ENCODE measurements around the gene NOP9.
A peak's percentile ranks its signal among the peaks of the same experiment; 100 is the strongest.

Gene NOP9

GRCh38 chr14:24310646-24311604, 11.3 kb downstream of the NOP9 start, which contains the start of gene LTB4R:
Gene LTB4R, plus strand, starts transcription at chr14:24311502. Its CDS starts 4,150 bp downstream, at chr14:24315652.
- no peak for DNase-seq

DNA sequence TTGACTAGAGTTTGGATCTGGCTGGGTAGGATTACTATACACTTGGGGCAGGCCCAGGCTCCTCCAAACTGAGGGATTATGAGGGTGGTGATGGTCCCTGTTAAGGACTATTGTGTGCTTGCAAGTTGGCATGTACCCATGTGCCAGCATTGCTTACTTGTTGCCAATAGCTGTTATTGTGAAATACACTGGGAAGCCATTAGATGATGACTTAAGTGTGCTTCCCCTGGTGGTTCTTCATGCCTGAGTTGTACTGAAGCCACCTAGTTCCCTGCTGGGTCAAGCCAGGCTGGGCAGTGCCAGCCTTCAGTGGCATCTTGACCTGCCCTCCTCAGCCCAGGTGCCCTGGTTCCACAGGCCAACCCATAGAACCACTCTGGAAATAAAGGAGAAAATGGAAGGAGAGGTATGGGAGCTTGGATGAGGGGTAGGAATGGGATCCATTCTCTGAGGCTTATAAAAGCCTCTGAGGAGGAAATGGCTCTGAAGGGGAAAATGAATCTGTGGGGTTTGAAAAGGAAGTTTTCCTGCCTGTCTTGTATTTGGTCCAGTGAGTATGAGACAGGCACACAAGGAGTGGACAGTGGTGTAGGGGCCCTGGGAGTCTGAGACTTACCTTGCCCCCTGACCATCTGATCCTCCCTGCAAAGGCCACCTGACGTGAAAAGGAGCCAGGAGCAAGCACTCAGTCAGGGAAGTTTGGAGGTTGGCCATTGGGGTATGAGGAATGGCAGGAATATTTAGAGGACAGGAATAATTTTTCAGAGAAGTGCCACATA, 12.4 kb downstream of the NOP9 start:
- no peak for DNase-seq

GRCh38 chr14:24312736-24313507, 13.3 kb downstream of the NOP9 start:
- no peak for DNase-seq

GRCh38 chr14:24313913-24314312, 14.3 kb downstream of the NOP9 start:
- DNase-seq: no peak

GRCh38 chr14:24314377-24315193, 14.9 kb downstream of the NOP9 start:
- no peak for DNase-seq

DNA sequence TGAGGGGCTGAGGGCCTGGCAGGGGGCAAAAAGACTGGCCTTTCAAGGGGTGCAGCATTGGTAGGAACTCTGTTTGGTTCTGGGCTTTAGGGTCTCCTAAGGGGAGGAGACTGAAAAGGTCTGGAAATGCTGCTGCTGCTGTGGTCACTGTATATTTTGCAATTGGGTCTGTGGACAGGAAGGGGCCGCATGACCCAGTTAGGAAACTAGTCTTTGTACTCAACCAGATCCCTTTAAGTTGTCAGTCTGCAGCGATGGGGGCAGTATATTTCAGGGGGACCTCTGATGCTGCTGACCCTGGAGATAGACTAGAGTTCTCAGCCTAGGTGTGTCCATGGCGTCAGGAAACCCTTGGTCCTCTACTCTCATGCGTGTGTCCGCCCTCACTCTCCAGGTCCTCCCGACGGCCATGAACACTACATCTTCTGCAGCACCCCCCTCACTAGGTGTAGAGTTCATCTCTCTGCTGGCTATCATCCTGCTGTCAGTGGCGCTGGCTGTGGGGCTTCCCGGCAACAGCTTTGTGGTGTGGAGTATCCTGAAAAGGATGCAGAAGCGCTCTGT, 15.7 kb downstream of the NOP9 start:
- DNase-seq: no peak

DNA sequence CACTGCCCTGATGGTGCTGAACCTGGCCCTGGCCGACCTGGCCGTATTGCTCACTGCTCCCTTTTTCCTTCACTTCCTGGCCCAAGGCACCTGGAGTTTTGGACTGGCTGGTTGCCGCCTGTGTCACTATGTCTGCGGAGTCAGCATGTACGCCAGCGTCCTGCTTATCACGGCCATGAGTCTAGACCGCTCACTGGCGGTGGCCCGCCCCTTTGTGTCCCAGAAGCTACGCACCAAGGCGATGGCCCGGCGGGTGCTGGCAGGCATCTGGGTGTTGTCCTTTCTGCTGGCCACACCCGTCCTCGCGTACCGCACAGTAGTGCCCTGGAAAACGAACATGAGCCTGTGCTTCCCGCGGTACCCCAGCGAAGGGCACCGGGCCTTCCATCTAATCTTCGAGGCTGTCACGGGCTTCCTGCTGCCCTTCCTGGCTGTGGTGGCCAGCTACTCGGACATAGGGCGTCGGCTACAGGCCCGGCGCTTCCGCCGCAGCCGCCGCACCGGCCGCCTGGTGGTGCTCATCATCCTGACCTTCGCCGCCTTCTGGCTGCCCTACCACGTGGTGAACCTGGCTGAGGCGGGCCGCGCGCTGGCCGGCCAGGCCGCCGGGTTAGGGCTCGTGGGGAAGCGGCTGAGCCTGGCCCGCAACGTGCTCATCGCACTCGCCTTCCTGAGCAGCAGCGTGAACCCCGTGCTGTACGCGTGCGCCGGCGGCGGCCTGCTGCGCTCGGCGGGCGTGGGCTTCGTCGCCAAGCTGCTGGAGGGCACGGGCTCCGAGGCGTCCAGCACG, 16.4 kb downstream of the NOP9 start:
- peak; percentile 19 to 47 for DNase-seq

- DNase-seq: no peak
Measured at GRCh38 chr14:24316597-24316950, 16.9 kb downstream of the NOP9 start.

DNA sequence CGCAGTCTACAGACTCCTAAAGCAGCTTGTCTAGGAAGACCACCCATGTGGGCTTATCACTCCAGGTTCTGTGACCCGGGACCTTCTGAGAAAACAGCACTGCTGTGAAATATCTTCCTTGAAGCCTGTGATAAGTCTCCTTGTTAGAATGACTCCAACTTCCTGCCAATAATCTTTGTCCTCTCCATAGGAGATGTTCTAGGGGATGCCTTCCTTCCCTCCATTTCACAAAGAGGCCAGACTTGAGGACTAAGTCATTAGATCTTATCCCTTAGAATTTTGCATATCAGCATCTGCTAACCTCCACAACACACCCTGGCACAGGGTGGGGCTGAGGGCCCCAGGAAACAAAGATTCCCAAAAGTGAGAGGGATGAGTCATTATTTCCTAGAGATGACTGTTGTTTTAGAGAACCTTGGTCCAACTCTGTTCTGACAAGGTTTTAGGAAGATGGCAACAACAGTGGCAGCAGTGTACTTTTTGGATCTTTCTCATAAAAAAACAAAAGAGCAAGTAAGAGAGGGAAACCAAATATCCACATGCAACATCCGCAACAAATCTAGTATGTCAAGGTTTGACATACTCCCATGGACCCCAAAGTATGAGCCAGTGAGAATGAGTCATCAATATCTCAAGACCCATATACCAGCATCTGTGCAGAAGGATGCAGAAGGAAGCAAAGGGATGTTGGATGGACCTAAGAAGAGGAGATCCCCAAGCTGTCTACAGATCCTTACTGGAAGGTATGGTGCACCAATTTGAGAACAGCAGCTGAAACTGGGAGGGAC, 17.7 kb downstream of the NOP9 start:
- no peak for DNase-seq

- DNase-seq: no peak
Measured at GRCh38 chr14:24321212-24321975, 21.7 kb downstream of the NOP9 start.

DNA sequence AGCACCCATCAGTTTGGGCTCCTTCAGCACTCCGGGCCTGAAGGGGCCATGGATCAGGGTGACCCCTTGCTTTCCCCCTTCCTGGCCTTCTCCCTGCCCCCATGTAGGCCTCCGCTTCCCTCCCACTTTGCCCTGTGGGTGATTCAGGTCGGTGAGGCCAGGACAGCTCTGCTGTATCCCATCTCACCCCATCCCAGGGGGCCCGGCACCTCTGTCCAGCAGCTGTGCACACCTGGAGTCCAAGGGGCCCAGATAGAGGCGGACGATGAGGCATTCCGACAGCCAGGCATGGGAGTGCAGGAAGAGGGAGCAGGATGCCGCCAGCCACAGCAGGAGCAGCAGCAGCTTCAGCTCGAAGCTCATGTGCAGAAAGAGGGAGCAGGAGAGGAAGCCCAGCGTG, 23.0 kb downstream of the NOP9 start:
- no peak for DNase-seq

GRCh38 chr14:24323341-24323740, 23.7 kb downstream of the NOP9 start:
- no peak for DNase-seq

GRCh38 chr14:24324024-24324423, 24.4 kb downstream of the NOP9 start:
- DNase-seq: no peak

- DNase-seq: no peak
Measured at GRCh38 chr14:24325041-24325530, 25.4 kb downstream of the NOP9 start.

DNA sequence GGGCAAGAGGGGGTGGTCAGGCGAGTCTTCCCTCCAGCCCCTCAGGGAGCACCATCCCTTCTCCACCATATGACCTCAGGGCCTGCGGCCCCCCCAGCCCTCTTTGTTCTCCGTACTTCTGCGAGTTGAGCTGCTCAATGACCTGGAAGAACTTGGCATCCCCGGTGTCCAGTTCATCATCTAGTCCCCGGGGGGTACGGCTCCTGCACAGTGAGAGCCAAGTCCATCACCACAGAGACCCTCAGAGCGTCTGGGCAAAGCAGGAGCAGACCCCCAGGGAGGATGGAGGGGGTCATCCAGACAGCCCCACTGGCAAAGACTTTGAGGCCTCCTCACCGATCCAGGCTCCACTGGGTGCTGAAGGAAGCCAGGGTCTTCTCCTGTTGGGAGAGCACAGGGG, 26.3 kb downstream of the NOP9 start:
- no peak for DNase-seq

DNA sequence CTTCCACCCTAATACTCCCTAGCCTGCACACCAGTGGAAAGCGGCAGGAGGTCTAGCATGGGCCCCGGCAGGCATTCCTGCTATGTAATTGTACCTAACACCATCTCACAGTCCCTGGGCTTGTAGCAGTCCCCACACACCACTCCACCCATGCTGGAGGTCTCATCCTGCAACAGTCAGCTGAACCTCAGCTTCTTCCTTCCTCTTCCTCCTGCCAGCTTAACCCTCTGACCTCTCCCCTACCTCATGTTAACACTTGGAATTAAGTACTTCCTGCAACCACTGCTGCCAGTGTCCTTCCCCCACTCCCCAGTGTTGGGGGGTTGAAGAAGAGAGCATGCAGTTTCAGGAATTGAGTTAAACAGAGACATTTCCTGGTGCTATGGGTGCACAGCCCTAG, 27.7 kb downstream of the NOP9 start:
- no peak for DNase-seq

- peak in 1 of 2 experiments; percentile 50 for DNase-seq
Measured at GRCh38 chr14:24327914-24328313, 28.3 kb downstream of the NOP9 start.

- no peak for DNase-seq
Measured at GRCh38 chr14:24329073-24329663, 29.5 kb downstream of the NOP9 start.

DNA sequence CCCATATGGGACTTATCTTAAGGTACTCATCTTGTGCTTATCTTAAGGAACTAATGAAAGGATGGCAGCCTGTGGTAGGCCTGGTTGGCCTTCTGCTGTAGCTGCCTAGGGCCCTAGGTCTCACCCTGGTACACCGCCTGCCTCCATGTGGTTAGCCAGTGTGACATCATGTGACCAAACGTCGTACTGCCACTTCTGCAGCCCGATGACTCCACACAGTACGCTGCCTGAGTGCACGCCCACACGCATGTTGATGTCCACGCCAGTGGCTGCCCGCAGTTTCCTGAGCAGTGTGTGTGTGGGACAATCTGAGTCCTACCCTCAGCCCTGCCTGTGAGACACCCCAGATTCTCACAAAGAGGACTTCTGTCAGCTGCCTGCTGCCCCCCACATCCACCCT, 30.1 kb downstream of the NOP9 start:
- DNase-seq: no peak
